ENCODE measurements around the gene SNCA. TPM values are rescaled to one million over a fixed set of nuclear protein-coding genes. Genes with fewer than 3 reads are reported as not detected.

SNCA gene
- total RNA-seq, 1 experiment from 2014 or later = 3.1 TPM

DNA sequence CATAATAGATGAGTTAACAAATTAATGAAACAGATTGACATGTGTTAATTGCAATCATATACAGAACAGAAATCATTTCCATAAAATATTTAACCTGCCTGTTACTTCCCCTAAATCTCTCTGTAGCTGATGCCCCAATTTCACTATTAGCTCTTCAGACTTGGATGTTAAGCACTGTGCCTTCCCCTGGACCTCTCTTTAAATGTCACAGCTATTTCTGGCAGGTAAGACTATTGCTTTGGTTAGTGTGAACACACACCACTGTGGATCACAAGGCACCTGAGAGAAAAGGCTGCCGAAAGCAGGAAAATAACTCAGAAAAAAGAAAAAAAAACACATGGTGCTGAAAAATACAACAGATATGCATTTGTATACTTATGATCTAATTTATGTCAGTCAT lies 91.3 kb downstream of the SNCA start:
- DNase-seq (ENCODE audit: low spot score) = no peak
- no TSS peak for BruUV-seq (replicated peaks)
- H3K27me3 ChIP-seq (replicated peaks; ENCODE audit: insufficient read depth, low read depth, low read length, poor library complexity) = no peaks in the 10 kb centered on the region
- H3K4me3 ChIP-seq (ENCODE audit: low read depth, low read length, poor library complexity, severe bottlenecking) = no peak overlapping the region
- no peaks in the 10 kb centered on the region for H3K4me1 ChIP-seq (ENCODE audit: insufficient read depth, low read length, poor library complexity, severe bottlenecking)
- H3K27ac ChIP-seq (ENCODE audit: low read depth, low read length, poor library complexity, severe bottlenecking) = no peak overlapping the region
- H3K9me3 ChIP-seq (ENCODE audit: low read depth, low read length, poor library complexity, severe bottlenecking) = no peaks in the 10 kb centered on the region
- intact Hi-C loops (cut with micrococcal nuclease; ENCODE audit: unreplicated experiment) = no loop called here
- ChIA-PET CTCF (no interaction called here), POLR2A (ENCODE audit: low non-redundant PET) (no interaction called here)
- H3K36me3 ChIP-seq (ENCODE audit: insufficient read depth, low read length, poor library complexity, severe bottlenecking) = no peaks in the 10 kb centered on the region
- TF ChIP-seq EZH2 (IDR thresholded peaks at IDR 0.05; ENCODE audit: borderline replicate concordance, low read depth, low read length, poor library complexity, severe bottlenecking) = no peak

DNA sequence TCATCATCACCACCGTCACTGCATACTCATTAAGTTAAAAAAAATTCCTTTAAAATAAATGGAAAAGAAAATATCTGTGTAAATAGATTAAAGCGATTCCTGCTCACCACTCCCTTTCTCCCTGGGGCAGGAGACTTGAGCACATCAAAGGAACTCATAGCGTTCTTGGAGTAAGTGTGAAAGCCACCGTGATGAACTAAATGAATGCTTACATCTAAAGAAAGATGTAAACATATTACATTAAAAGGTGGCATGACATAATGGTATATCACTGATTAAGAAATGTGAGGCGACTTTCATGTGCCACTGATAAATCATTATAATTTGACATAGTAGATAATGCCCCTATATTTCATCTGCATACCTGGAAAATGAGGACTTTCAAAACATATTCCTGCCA lies 92.0 kb downstream of the SNCA start:
- ChIA-PET CTCF (no interaction called here), POLR2A (ENCODE audit: low non-redundant PET) (no interaction called here)
- DNase-seq (ENCODE audit: low spot score) = no peak

GRCh38 chr4:89741768-89742167 lies 95.2 kb downstream of the SNCA start:
- intact Hi-C loops (cut with micrococcal nuclease; ENCODE audit: unreplicated experiment) = no loop called here
- H3K36me3 ChIP-seq (ENCODE audit: insufficient read depth, low read length, poor library complexity, severe bottlenecking) = no peaks in the 10 kb centered on the region
- DNase-seq (ENCODE audit: low spot score) = no peak
- no TSS peak for BruUV-seq (replicated peaks)
- CTCF ChIA-PET = no interaction called here
- H3K9me3 ChIP-seq (ENCODE audit: low read depth, low read length, poor library complexity, severe bottlenecking) = no peaks in the 10 kb centered on the region
- TF ChIP-seq CTCF (conservative IDR thresholded peaks at IDR 0.05; ENCODE audit: low read depth, low read length) (no peak), EZH2 (IDR thresholded peaks at IDR 0.05; ENCODE audit: borderline replicate concordance, low read depth, low read length, poor library complexity, severe bottlenecking) (no peak)
- no peak overlapping the region for H3K4me3 ChIP-seq (ENCODE audit: low read depth, low read length, poor library complexity, severe bottlenecking)
- no peaks in the 10 kb centered on the region for H3K4me1 ChIP-seq (ENCODE audit: insufficient read depth, low read length, poor library complexity, severe bottlenecking)
- POLR2A ChIA-PET (ENCODE audit: low non-redundant PET) = no interaction called here
- H3K27me3 ChIP-seq (replicated peaks; ENCODE audit: insufficient read depth, low read depth, low read length, poor library complexity) = no peaks in the 10 kb centered on the region
- no peak overlapping the region for H3K27ac ChIP-seq (ENCODE audit: low read depth, low read length, poor library complexity, severe bottlenecking)

More for the DNA sequence above, 92.0 kb downstream of the SNCA start:
- no TSS peak for BruUV-seq (replicated peaks)
- Histone ChIP-seq H3K36me3 (ENCODE audit: insufficient read depth, low read length, poor library complexity, severe bottlenecking) (no peaks in the 10 kb centered on the region), H3K4me3 (ENCODE audit: low read depth, low read length, poor library complexity, severe bottlenecking) (no peak overlapping the region), H3K9me3 (ENCODE audit: low read depth, low read length, poor library complexity, severe bottlenecking) (no peaks in the 10 kb centered on the region), H3K27ac (ENCODE audit: low read depth, low read length, poor library complexity, severe bottlenecking) (no peak overlapping the region), H3K4me1 (ENCODE audit: insufficient read depth, low read length, poor library complexity, severe bottlenecking) (no peaks in the 10 kb centered on the region), H3K27me3 (replicated peaks; ENCODE audit: insufficient read depth, low read depth, low read length, poor library complexity) (no peaks in the 10 kb centered on the region)
- intact Hi-C loops (cut with micrococcal nuclease; ENCODE audit: unreplicated experiment) = no loop called here
- TF ChIP-seq CTCF (conservative IDR thresholded peaks at IDR 0.05; ENCODE audit: low read depth, low read length) (no peak), EZH2 (IDR thresholded peaks at IDR 0.05; ENCODE audit: borderline replicate concordance, low read depth, low read length, poor library complexity, severe bottlenecking) (no peak)

DNA sequence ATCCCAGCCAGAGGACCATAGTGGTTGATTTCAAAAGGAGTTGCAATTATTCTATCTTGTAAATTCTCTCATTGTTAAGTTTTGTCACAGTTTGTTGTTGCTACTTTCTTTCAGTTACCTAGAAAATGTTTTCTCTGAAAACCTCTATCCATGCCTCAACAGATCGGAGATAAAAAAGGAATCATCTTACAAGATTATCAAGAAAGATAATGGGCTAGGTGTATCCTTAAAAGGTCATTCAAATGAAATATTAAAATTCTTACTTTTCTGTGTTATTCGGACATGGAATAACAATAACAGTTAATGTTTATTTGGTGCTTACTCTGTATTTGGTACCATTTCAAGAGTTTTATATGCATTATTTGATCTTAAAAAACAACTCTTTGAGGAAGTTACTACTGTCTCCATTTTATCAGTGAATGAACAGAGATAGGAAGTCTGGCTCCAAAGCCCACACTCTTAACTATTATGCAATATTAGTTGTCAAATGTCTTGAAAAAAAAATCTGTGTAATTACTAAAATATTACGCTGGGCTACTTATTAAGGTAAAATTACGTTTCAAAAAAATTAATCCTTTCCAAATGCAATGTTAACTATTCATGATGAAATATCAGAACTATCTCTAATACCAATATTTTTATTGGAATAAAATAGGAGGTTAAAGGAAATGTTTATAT lies 97.5 kb downstream of the SNCA start:
- Histone ChIP-seq H3K27ac (ENCODE audit: low read depth, low read length, poor library complexity, severe bottlenecking) (no peak overlapping the region), H3K4me1 (ENCODE audit: insufficient read depth, low read length, poor library complexity, severe bottlenecking) (no peaks in the 10 kb centered on the region), H3K9me3 (ENCODE audit: low read depth, low read length, poor library complexity, severe bottlenecking) (no peaks in the 10 kb centered on the region), H3K4me3 (ENCODE audit: low read depth, low read length, poor library complexity, severe bottlenecking) (no peak overlapping the region), H3K27me3 (replicated peaks; ENCODE audit: insufficient read depth, low read depth, low read length, poor library complexity) (no peaks in the 10 kb centered on the region), H3K36me3 (ENCODE audit: insufficient read depth, low read length, poor library complexity, severe bottlenecking) (no peaks in the 10 kb centered on the region)
- intact Hi-C loops (cut with micrococcal nuclease; ENCODE audit: unreplicated experiment) = no loop called here
- no peak for DNase-seq (ENCODE audit: low spot score)
- CTCF ChIA-PET = no interaction called here
- no TSS peak for BruUV-seq (replicated peaks)
- TF ChIP-seq CTCF (conservative IDR thresholded peaks at IDR 0.05; ENCODE audit: low read depth, low read length) (no peak), EZH2 (IDR thresholded peaks at IDR 0.05; ENCODE audit: borderline replicate concordance, low read depth, low read length, poor library complexity, severe bottlenecking) (no peak)
- POLR2A ChIA-PET (ENCODE audit: low non-redundant PET) = no interaction called here

Data from A673 (cell line).